GM19238 (cell line): ENCODE data around the gene SEC14L1.

Experiments used
- DNase-seq: peaks from one replicate; pipeline ENCODE4 v3.0.0; 2011; ENCODE audit warnings: low spot score; ENCODE audit not compliant: insufficient read length

SEC14L1 gene

DNA sequence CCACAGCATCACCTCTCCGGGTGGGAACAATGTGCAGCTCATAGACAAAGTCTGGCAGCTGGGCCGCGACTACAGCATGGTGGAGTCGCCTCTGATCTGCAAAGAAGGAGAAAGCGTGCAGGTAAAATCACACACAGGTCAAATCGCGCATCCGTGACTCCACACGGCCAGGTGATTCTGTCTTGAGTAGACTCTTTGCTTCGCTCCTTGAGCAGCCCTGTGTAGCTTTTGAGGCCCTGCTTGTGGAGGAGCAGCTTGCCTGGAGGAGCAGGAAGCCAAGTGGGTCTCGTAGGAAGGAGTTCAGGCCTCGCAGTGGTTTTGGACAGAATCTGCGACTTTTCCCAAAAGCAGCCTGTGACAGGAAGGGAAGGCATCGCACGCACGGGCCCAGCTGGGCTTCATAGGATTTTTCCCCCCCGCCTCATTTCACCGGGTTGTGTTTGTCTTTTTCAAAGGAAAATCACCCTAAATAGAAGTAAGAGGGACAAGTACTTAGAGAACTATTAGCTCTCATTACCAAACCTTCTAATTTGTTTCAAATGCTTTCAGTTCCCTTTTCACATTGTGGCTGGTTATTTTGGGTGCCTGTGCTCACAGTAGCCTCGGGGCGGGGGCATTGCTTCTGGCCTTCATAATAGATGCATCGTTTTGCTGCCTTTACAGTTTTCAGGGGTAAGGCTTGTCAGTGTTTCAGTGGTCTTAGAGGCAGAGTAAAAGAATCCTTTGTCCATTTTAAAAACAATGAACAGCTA is 71.5 kb downstream of the SEC14L1 start:
- DNase-seq = peak; percentile 70

DNA sequence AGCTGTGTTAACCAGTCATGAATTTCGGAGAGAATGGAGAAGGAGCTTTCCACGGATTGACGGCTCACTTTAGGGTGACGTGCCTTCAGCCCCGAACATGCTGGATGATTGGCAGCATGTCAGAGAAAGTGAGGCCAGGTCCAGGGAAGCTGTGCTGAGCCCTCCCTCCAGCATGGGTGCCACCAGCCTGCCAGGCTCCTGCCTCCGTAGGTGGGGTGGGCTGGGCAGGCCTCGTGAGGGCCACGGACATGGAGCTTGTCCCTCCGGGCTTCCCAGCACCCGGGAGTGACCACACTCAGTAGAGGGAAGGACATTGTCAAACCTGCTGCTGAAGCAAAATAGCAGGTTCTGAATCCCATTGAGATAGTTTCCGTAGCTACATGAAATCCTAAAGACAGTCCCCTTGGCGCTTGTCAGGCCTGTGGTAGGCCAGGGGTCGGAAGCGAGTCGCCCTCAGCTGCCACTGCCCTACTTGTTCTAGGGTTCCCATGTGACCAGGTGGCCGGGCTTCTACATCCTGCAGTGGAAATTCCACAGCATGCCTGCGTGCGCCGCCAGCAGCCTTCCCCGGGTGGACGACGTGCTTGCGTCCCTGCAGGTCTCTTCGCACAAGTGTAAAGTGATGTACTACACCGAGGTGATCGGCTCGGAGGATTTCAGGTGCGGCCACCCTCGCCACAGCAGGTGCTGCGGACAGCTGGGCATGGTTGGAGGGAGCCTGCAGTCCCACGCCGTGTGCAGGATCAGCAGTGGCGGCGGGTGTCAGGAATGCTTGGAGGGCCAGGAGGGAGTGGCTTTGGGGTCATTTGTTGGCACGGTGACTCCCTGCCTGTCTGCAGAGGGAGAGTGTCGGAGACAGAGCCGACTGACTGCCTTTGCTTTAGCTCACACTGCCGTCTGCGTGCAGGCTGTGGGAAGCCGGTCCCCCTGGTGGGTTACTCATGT is 72.3 kb downstream of the SEC14L1 start:
- no peak for DNase-seq

DNA sequence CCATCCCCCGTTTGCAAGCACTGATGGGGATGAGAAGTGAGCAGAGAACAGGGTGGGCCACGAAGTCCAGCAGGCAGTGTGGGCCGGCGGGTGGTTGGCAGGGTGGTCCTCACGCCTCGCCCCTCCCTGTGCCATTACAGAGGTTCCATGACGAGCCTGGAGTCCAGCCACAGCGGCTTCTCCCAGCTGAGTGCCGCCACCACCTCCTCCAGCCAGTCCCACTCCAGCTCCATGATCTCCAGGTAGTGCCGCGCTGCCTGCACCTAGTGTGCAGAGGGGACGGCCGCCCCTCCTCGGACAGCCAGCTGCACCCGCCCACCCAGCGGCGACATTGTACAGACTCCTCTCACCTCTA is 73.0 kb downstream of the SEC14L1 start:
- no peak for DNase-seq

DNA sequence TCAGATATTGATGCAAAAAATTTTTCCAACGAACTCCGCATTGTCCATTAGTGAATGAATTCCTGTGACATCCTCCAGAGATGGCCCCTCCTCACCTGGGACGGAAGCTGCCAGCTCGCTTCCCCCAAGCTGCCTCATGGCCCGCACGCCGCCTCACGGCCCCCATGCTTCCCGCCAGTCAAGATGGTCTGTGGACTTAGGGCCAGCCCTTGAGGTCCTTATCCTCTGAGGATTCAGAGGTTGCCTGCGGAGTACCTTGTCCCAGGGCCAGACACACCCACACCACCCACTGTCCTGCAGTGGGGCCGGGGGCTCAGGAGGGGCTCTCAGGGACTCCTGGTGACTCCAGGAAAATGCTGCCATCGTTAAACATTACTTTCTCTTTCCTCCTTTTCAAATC is 73.6 kb downstream of the SEC14L1 start:
- DNase-seq = no peak

DNA sequence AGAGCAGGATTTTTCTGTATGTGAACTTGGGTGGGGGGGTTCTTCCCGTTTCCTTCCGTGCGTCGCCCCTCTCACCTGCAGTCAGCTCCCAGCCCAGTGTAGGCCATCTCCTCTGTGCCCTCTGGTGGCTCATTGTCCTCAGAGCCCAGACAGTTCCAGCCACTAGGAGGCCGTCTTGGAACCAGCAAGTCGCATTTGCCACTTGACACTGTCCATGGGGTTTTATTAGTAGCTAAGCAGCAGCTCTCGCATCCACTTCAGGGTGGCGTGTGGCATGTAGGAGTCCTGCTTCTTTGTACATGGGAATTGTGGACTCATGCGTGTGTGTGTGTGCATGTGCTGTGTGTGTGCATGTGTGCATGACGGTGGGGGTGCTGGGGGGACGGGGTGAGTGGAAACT is 74.0 kb downstream of the SEC14L1 start:
- DNase-seq = no peak

DNA sequence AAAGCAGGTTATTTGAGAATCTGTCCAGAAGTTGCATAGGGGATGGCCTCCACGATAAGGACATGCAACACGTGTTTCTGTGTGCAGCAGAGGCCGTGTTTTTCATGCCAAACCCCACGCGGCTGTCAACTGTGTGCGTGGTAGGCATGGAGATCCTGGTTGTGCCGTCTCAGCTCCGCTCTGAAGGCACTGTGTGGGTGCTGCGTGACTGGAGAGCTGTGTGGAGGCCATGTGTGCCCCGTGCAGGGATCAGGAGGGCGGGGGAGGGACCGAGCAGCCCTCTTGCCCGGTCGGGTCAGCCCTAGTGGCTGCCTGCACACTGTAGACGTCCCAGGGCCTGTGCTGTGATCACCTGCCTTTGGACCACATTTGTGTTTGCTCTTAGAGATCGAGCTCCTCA is 74.5 kb downstream of the SEC14L1 start:
- no peak for DNase-seq

DNA sequence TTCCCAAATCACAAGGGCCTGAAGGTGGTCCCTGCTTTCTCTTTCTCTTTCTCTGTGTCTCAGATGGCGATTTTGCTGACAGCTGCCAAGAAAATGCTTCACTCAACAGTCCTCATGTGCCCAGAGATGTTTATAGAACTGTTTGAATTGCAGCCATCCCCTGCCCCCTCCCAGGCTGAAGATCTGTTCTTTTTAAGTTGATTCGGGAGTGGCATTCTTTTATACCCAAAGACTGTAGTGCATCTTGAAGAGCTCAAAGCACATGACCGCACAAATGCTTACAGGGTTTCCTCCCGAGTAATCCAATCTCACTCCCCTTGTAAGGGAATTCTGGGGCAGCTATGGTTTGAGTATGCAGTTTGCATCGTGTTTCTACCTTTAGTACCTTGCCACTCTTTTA is 75.7 kb downstream of the SEC14L1 start:
- no peak for DNase-seq

DNA sequence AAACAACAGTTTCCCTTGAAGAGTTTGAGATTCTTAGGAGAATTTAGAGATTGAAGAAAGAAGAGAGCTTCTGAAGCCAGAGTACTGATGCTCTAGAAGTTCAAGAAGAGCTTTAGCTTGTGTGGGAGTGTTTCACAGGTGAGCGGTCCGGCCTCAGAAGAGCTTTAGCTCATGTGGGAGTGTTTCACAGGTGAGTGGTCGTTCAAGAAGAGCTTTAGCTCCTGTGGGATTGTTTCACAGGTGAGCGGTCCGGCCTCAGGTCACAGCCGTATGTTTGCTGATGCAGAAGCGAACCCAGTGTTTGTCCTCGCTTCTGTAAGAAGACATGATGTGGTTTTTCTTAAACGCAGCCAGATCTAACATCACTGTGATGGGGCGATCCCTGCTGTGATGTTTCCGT is 76.4 kb downstream of the SEC14L1 start:
- DNase-seq = no peak

DNA sequence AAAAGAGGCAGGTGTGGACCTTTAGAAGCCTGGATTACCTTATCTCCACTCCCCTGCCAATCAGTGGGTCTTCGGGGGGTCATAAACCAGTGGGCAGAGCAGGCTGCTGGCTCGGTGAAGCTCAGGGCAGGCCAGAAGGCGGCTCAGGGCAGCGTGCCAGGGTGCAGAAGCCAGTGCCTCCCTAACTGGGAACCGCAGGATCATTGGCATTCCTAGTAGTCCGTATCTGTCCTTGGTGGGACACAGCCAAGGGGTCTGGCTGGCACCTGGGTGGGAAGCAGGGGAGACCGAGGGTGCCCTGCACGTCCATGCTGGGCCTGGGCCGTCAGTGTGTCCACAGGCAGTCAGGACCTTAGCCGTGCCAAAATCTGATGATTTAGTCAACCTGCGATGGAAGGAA is 76.8 kb downstream of the SEC14L1 start:
- DNase-seq = no peak

DNA sequence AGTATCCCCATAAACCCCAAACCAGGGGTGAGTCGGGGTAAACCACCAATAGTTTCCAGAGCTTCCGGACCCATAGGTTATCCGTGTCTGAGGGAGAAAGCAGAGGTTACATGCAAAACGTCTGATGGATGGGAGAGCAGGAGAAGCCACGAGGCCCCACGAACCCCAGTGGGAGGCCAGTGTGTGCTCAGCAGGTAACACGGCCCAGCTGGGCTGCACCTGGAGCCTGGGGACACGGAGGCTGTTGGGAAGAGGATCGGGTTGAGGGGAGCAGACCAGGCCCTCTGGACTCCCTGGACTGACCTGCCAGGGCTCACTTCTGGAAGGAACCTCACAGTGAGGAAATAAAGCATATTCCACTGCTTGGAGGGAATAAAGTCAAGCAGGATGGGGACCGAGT is 78.1 kb downstream of the SEC14L1 start:
- DNase-seq = no peak

DNA sequence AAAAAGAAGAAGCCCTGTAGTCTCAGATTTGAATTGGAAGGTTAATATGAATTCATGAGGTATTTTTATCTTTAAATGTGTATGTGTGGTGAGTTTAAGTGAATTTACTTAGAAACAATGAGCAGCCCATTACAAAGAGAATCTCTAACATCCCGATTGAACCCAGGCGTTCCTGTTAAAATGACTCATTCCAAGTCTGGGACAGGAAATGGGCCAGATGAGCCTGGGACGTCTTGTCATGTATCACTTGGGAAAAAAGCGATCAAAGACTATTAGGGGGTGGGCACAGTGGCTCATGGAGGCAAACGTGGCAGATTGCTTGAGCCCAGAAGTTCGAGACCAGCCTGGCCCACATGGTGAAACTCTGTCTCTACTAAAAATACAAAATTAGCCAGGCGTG is 81.6 kb downstream of the SEC14L1 start:
- DNase-seq = no peak

DNA sequence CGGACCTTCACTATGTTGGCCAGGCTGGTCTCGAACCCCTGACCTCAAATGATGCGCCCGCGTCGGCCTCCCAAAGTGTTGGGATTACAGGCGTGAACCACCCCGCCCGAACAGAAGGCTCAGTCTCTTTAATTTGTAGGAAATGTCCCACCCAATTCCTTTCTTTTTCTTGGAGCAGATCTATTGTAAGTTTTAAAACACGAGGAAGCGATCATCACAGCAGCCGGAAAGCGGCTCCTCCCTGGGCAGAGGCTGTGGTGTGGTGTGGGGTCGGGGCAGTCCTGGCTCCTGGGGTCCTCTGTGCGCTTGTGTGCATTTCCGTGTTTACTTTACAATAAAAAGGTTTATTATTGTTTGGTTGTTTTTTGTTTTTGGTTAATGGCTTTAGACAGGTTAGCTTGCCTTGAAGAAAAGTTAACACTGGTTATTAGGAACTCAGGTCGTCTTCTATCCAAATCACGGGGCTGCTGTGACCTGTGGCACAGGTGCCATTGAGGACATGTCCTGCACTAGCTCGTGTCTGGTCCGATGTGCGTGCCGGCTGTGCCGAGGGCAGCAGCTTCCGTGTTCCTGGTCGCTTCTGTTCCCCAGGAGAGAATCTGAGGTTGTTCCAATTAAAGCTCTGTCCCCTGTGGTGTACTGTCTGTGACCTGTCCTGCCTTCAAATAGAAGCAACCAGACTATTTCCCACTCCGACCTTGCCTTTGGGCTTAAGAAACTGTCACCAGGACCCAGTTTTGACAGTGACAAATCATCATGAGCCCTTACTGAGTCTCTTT is 83.1 kb downstream of the SEC14L1 start:
- no peak for DNase-seq

DNA sequence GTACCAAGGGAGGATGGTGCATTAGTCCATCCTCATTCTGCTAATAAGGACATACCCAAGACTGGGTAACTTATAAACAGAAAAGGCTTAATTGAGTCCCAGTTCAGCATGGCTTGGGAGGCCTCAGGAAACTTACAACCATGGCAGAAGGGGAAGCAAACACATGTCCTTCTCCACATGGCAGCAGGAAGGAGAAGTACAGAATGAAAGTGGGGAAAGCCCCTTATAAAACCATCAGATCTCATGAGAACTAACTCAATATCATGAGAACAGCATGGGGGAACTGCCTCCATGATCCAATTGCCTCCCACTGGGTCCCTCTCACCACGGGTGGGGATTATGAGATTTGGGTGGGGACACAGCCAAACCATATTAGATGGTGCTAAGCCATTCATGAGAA is 84.5 kb downstream of the SEC14L1 start:
- DNase-seq = no peak

DNA sequence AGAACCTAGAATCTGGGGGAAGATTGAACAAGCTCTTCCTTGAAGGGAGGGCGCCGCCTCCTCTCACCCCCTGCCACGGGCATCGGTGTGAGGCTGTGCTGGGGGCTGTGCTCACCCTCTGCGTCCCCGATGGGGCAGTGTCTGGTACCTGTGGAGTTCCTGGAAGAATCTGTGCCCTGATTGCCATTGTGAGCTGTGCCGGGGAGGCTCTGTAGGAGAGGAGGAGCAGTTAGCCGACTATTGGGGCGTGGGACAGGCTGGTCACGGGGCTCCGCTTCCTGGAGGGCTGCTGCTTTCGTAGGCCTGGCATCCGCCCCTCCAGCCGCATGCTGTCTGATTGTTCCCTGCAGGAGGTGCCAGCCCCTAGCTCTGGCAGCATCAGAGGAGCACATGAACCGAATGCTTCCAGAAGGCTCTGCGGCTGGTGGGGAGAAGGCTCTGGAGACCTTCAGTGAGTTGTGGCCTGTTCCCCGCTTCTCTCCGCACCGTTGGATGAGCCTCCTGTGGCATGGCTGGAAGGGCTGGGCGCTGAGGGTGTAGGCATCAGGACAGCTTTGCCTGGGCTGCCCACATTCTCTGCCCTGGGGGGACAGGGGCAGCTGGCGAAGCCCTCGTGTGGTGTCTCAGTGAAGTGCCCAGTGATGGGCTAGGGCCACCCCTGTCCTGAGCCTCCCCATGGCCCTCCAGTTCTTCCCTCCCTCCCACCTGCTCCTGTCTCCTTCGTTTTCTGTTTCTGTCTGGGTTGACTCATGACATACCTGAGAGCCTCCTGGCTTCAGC is 86.9 kb downstream of the SEC14L1 start:
- no peak for DNase-seq

DNA sequence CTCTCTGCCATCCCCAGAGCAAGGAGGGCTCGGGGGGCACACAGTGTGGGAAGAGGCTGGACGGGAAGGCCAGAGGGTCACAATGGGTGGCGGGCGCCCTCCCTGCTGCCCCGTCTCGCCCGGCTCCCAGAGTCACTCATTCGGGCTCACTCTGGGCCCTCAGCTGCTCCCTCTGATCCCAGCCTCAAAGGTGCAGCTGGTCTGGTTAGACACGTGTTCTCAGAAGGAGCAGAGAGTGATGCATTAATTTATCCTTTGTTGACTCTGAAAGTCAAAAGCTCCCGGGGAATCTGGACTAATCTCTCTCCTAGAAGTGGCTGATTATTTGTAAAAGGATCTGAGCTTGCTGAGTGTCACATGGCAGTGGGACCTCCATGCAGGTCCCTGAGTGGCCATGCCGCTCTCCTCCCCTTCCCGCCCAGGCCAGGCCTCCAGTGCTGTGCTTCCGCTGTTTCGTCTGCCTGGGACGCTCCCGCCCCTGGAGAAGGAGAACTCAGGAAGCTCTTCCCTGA is 87.5 kb downstream of the SEC14L1 start:
- no peak for DNase-seq

DNA sequence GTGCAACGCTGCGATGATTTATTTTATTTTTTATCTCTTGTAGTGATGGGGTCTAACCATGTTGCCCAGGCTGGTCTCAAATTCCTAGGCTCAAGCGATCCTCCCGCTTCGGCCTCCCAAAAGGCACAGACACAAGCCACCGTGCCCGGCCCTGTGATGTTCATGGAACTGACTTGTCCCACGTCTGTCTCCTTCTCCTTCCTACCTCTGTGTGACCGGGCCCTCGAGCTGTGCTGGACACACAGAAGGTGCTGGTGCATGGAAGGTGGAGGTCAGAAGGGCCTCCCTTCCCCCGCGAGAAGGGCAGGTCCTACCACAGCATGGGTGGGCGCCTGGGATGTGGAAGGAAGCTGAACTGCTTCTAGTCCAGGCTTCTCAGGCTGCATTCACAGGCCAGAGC is 88.0 kb downstream of the SEC14L1 start:
- DNase-seq = no peak

DNA sequence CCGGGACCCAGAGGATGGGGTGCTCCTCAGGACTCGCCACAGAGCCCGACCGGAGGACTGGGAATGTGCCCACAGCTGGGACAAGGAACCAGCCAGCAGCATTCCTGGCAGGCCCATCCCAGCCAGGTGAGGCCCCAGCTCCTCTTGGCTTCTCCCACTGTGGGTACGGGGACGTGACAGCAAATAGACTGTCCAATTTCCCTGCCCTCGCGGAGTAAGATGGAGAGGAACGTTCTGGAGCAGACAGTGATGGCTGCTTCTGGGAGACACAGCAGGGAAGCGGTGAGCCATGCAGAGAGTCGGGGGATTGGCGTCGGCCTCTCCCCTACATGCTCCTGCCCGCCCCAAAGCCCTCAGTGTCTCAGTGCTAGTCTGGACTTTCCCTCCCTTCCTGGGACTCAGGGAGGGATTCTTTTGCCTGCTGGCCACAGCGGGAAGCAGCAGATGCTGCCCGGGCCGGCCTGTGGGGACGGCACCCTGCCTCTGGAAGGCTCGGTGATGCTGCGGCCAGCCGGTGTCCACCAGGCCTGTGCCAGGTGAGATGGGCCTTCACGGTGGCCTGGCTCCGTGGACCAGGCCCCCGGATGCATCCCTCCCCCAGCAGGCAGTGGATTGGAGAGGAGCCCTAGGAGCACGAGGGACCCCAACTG is 89.1 kb downstream of the SEC14L1 start:
- no peak for DNase-seq

DNA sequence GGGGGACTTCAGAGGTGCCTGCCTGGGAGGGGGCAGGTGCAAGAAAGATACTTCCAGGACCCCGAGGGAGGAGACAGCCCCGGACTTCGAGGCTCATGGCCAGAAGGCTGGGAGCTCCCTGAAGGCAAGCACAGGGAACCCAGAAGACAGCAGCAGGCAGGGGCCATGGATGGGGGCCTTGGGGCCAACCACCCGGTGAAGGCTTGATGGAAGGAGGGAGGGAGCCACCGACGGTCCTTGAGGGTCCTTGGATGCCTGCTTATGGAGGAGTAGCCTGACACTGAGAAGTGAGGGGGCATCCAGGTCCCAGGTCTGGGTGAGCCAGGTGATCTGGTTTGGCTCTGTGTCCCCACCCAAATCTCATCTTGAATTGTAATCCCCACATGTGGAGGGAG is 89.7 kb downstream of the SEC14L1 start:
- DNase-seq = no peak

DNA sequence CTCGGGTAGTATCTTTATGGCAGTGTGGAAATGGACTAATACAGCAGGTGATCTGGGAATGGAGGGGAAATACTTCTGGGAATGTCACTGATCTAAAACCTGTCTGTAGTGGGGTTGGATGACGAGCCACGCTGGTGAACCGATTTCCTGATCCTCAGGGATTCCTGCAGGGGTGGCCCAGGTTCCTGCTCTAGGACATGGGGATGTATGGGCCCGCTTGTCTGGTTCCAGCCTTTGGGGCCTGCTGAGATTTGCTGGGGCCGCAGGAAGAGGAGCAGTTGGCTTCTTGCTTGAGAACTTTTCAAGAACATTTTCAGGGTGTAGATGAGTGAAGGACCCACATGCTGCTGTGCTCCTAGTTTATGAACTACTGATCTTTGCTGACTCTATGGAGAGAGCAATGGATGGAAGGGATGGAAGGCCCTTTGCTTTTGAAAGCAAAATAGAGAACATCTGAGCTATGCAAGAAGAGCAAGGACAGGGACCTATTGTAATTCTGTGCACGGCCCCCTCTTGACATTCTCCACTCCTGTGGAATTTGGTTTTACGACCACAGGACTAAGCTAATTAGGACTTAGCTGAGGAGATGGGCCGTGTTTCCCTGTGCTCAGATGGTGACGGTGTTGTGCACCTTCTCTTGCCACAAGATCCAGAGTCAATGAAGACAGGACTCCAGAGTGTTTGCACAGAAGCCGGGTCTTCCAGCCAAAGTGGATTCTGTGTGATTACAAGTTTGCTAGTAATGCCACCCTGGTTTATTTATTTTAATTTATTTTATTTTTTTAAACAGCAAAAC is 90.5 kb downstream of the SEC14L1 start:
- DNase-seq = no peak

DNA sequence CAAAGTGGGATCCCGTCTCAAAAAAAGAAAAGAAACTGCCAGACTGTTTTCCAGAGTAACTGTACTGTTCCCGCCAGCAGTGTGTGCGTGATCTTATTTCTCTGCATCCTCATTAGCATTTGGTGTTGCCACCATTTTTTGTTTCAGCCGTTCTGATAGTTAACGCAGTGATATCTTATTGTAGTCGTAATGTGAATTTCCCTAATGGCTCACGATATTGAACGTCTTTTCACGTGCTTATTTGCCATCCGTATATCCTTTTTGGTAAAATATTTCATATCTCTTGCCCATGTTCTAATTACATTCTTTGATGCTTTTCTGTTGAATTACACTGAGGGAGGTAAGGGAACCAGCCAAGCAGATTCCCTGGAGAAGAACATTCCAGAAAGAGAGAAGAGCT is 92.4 kb downstream of the SEC14L1 start:
- no peak for DNase-seq
